Measurements from ENCODE around the gene PREX1. TPM values are rescaled to one million over a fixed set of nuclear protein-coding genes. Genes with fewer than 3 reads are reported as not detected.

The PREX1 gene
- total RNA-seq, 4 donors from 2014 or later: 9.9 to 150 (median 18.4) TPM

DNA sequence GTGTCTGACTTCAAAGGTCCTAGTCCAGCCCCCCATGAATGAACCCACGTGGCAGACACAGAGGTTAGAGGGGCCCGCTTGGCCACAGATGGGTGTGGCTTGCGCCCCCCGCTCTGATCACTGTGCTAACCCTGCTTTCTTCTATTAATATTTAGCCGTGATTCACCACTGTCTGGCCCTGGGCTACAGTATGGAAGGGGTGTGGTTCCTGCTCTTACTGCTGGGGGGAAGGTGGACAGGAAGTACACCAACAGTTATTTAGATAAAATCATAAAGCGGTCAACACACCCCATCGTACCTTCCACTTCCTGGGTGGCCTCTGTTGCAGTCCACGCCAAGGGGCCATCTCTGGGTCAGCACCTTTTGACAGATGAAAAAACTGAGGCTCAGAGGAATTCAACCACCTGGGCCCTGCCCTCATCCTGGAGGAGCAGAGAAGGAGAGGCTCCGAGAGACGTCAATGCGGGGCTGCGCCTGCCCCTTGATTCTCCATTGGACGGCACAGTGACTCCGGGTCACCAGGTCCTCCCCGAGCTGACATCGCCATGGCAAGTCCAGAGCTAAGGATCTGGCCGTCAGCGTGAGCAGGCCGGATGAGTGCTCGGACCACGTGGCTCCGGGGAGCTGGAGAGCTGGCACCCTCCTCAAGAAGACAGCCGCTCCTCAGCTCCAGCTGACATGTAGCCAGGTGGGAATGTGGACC lies 206.3 kb downstream of the PREX1 start:
- H3K9me3 ChIP-seq: no peaks in the 10 kb centered on the region
- H3K4me1 ChIP-seq: peaks cover 0 to 23% (median 0%) of the 10 kb centered on the region in 4 donors
- no peaks in the 10 kb centered on the region for H3K27me3 ChIP-seq
- TF ChIP-seq POLR2A (IDR thresholded peaks at IDR 0.05): no peak
- TF ChIP-seq, protein P1, sequence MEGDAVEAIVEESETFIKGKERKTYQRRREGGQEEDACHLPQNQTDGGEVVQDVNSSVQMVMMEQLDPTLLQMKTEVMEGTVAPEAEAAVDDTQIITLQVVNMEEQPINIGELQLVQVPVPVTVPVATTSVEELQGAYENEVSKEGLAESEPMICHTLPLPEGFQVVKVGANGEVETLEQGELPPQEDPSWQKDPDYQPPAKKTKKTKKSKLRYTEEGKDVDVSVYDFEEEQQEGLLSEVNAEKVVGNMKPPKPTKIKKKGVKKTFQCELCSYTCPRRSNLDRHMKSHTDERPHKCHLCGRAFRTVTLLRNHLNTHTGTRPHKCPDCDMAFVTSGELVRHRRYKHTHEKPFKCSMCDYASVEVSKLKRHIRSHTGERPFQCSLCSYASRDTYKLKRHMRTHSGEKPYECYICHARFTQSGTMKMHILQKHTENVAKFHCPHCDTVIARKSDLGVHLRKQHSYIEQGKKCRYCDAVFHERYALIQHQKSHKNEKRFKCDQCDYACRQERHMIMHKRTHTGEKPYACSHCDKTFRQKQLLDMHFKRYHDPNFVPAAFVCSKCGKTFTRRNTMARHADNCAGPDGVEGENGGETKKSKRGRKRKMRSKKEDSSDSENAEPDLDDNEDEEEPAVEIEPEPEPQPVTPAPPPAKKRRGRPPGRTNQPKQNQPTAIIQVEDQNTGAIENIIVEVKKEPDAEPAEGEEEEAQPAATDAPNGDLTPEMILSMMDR (IDR thresholded peaks at IDR 0.05): no peak
- H3K4me3 ChIP-seq: no peak overlapping the region
- DNase-seq: peak in 1 of 3 donors; percentile 54
- H3K36me3 ChIP-seq: peaks cover 0 to 7% (median 0%) of the 10 kb centered on the region in 3 donors
- H3K27ac ChIP-seq: no peak overlapping the region

GRCh38 chr20:48620507-48621375 lies 207.1 kb downstream of the PREX1 start:
- H3K4me1 ChIP-seq: peaks cover 0 to 23% (median 0%) of the 10 kb centered on the region in 4 donors
- no peak overlapping the region for H3K27ac ChIP-seq
- TF ChIP-seq, protein P1 (IDR thresholded peaks at IDR 0.05): peak; percentile 75 to 96 (median 89)
- no peak for TF ChIP-seq POLR2A (IDR thresholded peaks at IDR 0.05)
- no peaks in the 10 kb centered on the region for H3K27me3 ChIP-seq
- H3K36me3 ChIP-seq: peaks cover 0 to 7% (median 0%) of the 10 kb centered on the region in 3 donors
- peak; percentile 57 to 91 (median 90) for DNase-seq
- no peaks in the 10 kb centered on the region for H3K9me3 ChIP-seq
- H3K4me3 ChIP-seq: peak overlapping the region in 2 of 4 donors; percentile 17 to 38

- H3K36me3 ChIP-seq: peaks cover 0 to under 1% (median 0%) of the 10 kb centered on the region in 3 donors
- no peaks in the 10 kb centered on the region for H3K27me3 ChIP-seq
- no peak for DNase-seq
- H3K9me3 ChIP-seq: no peaks in the 10 kb centered on the region
- no peak overlapping the region for H3K27ac ChIP-seq
- TF ChIP-seq, protein P1 (IDR thresholded peaks at IDR 0.05): no peak
- no peak for TF ChIP-seq POLR2A (IDR thresholded peaks at IDR 0.05)
- H3K4me1 ChIP-seq: peaks cover 0 to 23% (median 0%) of the 10 kb centered on the region in 4 donors
- H3K4me3 ChIP-seq: peak overlapping the region in 1 of 4 donors; percentile 17
Observed at GRCh38 chr20:48620154-48620506, 207.7 kb downstream of the PREX1 start.

DNA sequence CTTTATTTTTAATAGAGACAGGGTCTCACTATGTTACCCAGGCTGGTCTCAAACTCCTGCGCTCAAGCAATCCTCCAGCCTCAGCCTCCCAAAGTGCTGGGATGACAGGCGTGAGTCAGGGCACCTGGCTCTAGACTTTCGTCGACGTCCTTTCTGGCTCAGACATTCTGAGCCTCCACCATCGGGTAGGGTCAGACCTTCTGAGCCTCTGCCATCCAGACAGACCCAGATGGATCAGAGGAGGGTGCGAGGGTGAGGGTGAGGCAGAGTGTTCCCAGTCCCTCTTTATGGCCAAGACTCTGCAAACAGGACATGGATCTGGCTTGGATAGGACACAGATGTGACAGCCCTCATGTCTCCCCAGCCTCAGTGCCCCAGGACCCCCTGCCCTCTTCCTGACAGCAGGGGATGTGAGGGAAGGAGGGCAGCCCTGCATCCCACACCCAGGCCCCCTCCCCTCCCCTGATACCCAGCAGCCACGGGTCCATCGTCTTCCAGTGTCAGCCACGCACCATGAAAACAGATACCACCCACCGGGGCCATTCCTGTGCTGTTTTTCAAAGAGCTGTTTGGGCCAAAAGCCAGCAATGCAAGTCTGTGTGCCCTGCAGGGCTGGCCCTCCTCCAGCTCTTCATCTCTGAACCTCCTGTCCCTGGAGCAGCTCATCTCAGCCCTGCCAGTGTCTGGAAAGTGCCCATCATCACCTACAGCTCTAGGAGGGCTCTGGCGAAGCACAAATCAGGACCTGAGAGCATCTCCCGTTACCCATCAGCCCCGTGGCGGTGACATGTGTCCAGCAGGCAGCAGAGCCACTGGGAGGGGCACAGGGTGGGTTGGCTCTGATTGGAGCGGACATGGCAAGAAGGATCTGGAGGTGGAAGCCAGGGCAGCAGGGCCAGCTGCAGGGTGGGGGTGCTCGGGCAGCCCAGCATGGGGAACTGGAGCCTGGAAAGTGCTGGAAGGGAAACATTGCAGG lies 208.4 kb downstream of the PREX1 start:
- peak in 1 of 3 donors; percentile 47 for DNase-seq
- H3K36me3 ChIP-seq: no peaks in the 10 kb centered on the region
- H3K27ac ChIP-seq: no peak overlapping the region
- peaks cover 0 to 23% (median 0%) of the 10 kb centered on the region in 4 donors for H3K4me1 ChIP-seq
- TF ChIP-seq POLR2A (IDR thresholded peaks at IDR 0.05): no peak
- TF ChIP-seq, protein P1 (IDR thresholded peaks at IDR 0.05): no peak
- H3K9me3 ChIP-seq: no peaks in the 10 kb centered on the region
- H3K4me3 ChIP-seq: no peak overlapping the region
- H3K27me3 ChIP-seq: no peaks in the 10 kb centered on the region

- H3K9me3 ChIP-seq: no peaks in the 10 kb centered on the region
- H3K4me1 ChIP-seq: peaks cover 0 to 23% (median 0%) of the 10 kb centered on the region in 4 donors
- H3K27ac ChIP-seq: no peak overlapping the region
- TF ChIP-seq POLR2A (IDR thresholded peaks at IDR 0.05): no peak
- TF ChIP-seq, protein P1 (IDR thresholded peaks at IDR 0.05): no peak
- no peaks in the 10 kb centered on the region for H3K36me3 ChIP-seq
- H3K27me3 ChIP-seq: no peaks in the 10 kb centered on the region
- peak in 1 of 3 donors; percentile 36 for DNase-seq
- no peak overlapping the region for H3K4me3 ChIP-seq
Observed at GRCh38 chr20:48618631-48619030, 209.2 kb downstream of the PREX1 start.
